Cardiac muscle cell (in vitro differentiated cells and primary cell): ENCODE measurements around the gene CCDC85C. TPM values are rescaled to one million over a fixed set of nuclear protein-coding genes. Genes with fewer than 3 reads are reported as not detected.

ENCODE experiments used
- DNase-seq, 2 donors: peaks; one replicate each; pipeline versions ENCODE4 v3.0.0 to v3.0.0-alpha.2; 2010 to 2017; ENCODE audit warnings: low read depth in 1 of 2, low spot score in 1 of 2
- H3K27ac ChIP-seq: fragments of 200-600 bp; sonication (generic); 2 replicates; pipeline ENCODE4 v1.5.1; 2016
- H3K27me3 ChIP-seq: fragments of 200-600 bp; sonication (generic); 2 replicates; pipeline ENCODE4 v1.6.0; 2016; ENCODE audit warnings: control low read depth
- H3K36me3 ChIP-seq: fragments of 200-600 bp; sonication (generic); 2 replicates; pipeline ENCODE4 v1.5.1; 2016; ENCODE audit warnings: control low read depth
- H3K4me1 ChIP-seq: fragments of 200-600 bp; sonication (generic); 2 replicates; pipeline ENCODE4 v1.8.1; 2017; ENCODE audit warnings: low read depth, mild to moderate bottlenecking, mixed run types
- H3K4me3 ChIP-seq: fragments of 200-600 bp; sonication (generic); 2 replicates; pipeline ENCODE4 v1.5.1; 2016; ENCODE audit warnings: mild to moderate bottlenecking
- H3K9me3 ChIP-seq: fragments of 200-600 bp; sonication (generic); 2 replicates; pipeline ENCODE4 v1.5.1; 2017; ENCODE audit warnings: low read depth, mild to moderate bottlenecking, control low read depth
- polyA plus RNA-seq: library from polyadenylated mRNA; unstranded; fragments of >200 nt; fragmentation: Nextera tagmentation; extraction: Ambion mirVana; gene quantifications from 2 replicates; pipeline ENCODE4 v1.2.1, GENCODE V29; 2016
- total RNA-seq: library from RNA; depleted of rRNA; stranded (reverse); fragments of >200 nt; gene quantifications from 2 replicates; pipeline ENCODE4 v1.2.3, GENCODE V29; 2016
- TF ChIP-seq, protein P1 (sequence below): IDR thresholded peaks from 2 replicates; pipeline ENCODE4 v1.5.1; 2012; ENCODE audit warnings: low read depth, mild to moderate bottlenecking, low read length

CCDC85C gene
- total and polyA plus RNA-seq, 2 experiments from 2014 or later, result 39.6 to 45.7 TPM

DNA sequence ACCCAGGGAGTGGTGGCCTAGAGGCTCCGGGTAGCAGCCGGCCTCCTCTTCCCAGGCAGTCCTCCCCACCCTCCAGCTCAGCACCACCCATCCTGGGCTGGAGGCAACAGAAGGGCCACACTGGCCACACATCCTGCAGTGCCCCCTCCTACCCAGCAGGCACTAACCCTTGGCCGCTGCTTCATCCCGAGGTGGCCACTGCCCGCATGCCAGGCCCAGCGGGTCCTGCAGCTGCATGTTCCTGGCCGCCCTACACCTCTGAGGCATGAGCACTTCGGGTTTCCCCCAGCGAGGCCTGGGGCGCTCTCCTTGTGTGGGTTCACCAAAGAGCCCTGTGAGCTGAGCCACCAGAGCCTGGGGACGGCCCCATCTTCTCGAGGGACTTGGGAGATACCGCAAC lies 61.4 kb downstream of the CCDC85C start:
- TF ChIP-seq, protein P1, sequence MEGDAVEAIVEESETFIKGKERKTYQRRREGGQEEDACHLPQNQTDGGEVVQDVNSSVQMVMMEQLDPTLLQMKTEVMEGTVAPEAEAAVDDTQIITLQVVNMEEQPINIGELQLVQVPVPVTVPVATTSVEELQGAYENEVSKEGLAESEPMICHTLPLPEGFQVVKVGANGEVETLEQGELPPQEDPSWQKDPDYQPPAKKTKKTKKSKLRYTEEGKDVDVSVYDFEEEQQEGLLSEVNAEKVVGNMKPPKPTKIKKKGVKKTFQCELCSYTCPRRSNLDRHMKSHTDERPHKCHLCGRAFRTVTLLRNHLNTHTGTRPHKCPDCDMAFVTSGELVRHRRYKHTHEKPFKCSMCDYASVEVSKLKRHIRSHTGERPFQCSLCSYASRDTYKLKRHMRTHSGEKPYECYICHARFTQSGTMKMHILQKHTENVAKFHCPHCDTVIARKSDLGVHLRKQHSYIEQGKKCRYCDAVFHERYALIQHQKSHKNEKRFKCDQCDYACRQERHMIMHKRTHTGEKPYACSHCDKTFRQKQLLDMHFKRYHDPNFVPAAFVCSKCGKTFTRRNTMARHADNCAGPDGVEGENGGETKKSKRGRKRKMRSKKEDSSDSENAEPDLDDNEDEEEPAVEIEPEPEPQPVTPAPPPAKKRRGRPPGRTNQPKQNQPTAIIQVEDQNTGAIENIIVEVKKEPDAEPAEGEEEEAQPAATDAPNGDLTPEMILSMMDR, result no peak
- DNase-seq, result no peak
- peaks cover 51% of the 10 kb centered on the region for H3K4me1 ChIP-seq
- H3K9me3 ChIP-seq, result no peaks in the 10 kb centered on the region
- no peaks in the 10 kb centered on the region for H3K27me3 ChIP-seq
- H3K4me3 ChIP-seq, result no peak overlapping the region
- no peak overlapping the region for H3K27ac ChIP-seq
- H3K36me3 ChIP-seq, result no peaks in the 10 kb centered on the region

DNA sequence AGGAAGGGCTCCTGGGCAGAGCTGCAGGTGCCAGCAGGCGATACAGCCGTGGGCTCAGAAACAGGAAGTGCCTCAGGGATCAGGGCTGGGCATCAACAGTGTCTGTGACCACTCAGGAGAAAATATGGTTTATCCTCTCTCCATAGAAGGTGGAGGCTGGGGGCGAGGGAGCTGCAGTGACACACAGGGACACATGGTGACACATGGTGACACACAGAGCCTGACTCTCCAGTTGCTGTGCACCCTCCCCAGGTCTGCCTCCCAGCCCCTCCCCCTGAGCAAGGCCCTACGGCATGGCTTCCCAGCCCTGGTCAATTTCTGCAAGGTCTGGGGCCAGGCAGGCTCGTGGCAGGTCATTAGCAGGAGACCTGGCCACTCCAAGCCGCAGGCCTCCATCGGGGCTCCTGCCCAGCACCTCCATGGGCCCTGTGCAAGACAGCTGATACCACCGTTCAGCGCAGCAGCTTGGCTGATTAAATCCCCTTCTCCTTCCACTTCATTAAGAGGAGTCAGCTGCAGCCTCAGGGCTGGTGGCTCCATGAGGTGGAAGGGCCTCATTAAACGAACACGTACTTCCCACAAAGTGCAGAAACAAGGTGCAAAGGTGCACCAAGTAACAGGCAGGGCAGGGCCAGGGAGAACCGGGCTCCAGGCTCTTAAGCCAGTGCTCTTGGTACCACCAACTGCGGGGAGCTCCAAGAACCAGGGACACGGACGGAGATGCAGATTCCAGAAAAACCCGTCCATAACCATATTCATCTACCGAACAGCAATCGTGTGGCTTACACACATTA lies 62.1 kb downstream of the CCDC85C start:
- TF ChIP-seq, protein P1, result no peak
- no peak for DNase-seq
- H3K27ac ChIP-seq, result no peak overlapping the region
- H3K27me3 ChIP-seq, result no peaks in the 10 kb centered on the region
- no peaks in the 10 kb centered on the region for H3K9me3 ChIP-seq
- H3K36me3 ChIP-seq, result no peaks in the 10 kb centered on the region
- H3K4me3 ChIP-seq, result no peak overlapping the region
- H3K4me1 ChIP-seq, result peaks cover 55% of the 10 kb centered on the region

DNA sequence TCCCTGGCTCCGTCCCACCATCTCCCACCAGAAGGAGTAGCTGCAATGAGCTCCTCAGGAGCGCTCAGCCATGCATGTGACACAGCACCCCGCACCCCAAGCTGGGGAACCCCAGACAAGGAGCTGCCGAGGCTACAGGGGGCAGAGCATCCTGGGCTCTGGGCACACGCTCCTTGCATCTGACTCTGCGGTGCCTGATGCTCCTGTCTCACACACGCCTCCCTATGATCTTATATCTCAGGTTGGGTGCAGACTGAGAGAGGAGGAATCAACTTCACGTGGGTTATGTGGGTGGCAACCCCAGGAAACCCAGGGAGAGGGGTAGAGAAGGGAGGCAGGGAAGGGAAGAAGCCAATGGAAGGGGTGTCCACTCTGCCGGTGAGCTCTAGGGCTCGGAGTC lies 62.8 kb downstream of the CCDC85C start:
- Histone ChIP-seq H3K4me1 (peaks cover 48% of the 10 kb centered on the region), H3K4me3 (no peak overlapping the region), H3K27ac (no peak overlapping the region), H3K27me3 (no peaks in the 10 kb centered on the region), H3K36me3 (no peaks in the 10 kb centered on the region), H3K9me3 (no peaks in the 10 kb centered on the region)
- DNase-seq, result no peak
- TF ChIP-seq, protein P1, result no peak

DNA sequence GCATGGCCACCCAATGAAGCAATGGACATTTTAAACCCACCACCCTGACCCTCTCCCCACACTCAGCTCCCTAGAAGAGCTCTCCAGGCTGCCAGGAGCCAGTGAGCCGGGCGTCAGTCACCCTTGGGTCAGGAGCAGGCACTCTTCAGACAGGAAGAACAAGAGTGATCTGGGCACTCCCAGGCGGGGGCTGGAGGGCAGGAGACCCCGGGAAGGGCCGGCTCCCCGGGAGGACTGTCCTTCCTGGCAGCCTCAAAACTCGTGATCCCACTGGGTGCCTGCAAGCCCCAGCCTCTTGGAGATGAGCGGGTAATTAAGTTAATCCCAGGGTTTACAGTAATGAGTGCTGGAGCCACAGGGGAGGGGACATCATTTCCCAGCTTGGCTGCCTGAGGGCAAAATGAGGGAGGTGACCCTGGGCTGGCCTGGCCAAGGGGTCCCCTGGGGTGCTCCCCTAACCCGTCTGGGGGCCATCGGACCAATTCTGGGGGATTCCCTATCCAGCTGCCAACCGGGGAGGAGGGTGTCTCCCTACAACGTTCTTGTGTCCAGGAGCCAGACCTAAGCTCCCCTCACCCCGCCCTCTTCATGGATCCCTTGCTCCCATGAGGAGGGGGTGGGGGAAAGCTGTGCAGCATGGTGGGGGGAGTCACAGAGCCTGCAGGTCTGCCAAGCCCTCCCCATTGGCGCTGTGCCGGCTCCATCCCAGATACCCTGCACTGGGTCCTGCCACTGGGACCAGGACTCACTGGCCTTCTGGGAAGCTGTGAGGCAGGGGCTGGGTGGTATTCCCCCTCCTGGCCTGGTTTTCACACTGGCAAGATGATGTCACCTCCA lies 63.6 kb downstream of the CCDC85C start:
- DNase-seq, result no peak
- Histone ChIP-seq H3K36me3 (no peaks in the 10 kb centered on the region), H3K27me3 (no peaks in the 10 kb centered on the region), H3K4me1 (peaks cover 44% of the 10 kb centered on the region), H3K9me3 (no peaks in the 10 kb centered on the region), H3K27ac (no peak overlapping the region), H3K4me3 (no peak overlapping the region)
- TF ChIP-seq, protein P1, result no peak

DNA sequence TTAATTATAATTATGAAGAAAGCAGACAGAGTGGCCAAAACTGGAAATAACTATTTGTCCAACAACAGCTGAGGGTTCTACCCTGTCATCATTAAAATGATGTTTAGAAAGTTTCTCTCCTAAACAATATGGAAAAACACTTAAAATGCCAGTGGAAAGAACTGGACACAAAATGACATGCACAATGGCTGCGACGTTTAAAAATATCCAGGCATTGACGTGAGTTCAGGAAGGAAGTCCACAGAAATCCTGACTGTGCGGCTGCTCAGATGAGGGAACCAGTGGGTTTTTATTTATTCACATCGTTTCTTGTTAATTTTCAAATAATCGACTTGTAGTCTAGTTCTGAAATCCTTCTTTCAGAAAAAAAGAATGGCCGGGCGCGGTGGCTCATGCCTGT lies 64.5 kb downstream of the CCDC85C start:
- Histone ChIP-seq H3K36me3 (no peaks in the 10 kb centered on the region), H3K27me3 (no peaks in the 10 kb centered on the region), H3K27ac (no peak overlapping the region), H3K9me3 (no peaks in the 10 kb centered on the region), H3K4me1 (peaks cover 37% of the 10 kb centered on the region), H3K4me3 (no peak overlapping the region)
- TF ChIP-seq, protein P1, result no peak
- no peak for DNase-seq
